ENCODE results near the gene FBXL22.

GRCh38 chr15:63551400-63551799 lies 45.8 kb upstream of the FBXL22 start:
- no peak for TF ChIP-seq CTCF (conservative IDR thresholded peaks at IDR 0.05 in 1 of 2, IDR thresholded peaks at IDR 0.05 in 1 of 2; ENCODE audit: low read depth in 1 of 2, low read length in 2 of 2)
- no peak for TF ChIP-seq EZH2 (IDR thresholded peaks at IDR 0.05; ENCODE audit: low read length, missing control alignments)
